Astrocyte of the cerebellum (primary cell): Measurements from ENCODE around the gene TSPAN5.

Experiments used
- DNase-seq: peaks from one replicate; pipeline ENCODE4 v3.0.0-alpha.2; 2011; ENCODE audit warnings: low read depth
- H3K4me3 ChIP-seq: 2 replicates; pipeline ENCODE4 v1.5.1; 2011; ENCODE audit warnings: mild to moderate bottlenecking, low read depth, low read length, moderate library complexity
- CTCF ChIP-seq: IDR thresholded peaks from 2 replicates; pipeline ENCODE4 v1.5.1; 2012; ENCODE audit warnings: low read length, low read depth, moderate library complexity, mild to moderate bottlenecking; ENCODE audit errors: missing control alignments
- in situ Hi-C: cut with HindIII; loops from 2 replicates; pipeline ENCODE4 v1.10.0; 2017; ENCODE audit warnings: low sequenced_read_pairs

TSPAN5 gene

GRCh38 chr4:98586962-98587354 lies 71.5 kb downstream of the TSPAN5 start:
- no peak for TF ChIP-seq CTCF
- DNase-seq = no peak
- in situ Hi-C loops = no loop called here
- H3K4me3 ChIP-seq = no peak overlapping the region

GRCh38 chr4:98586291-98586961 lies 72.0 kb downstream of the TSPAN5 start:
- in situ Hi-C loops = no loop called here
- H3K4me3 ChIP-seq = no peak overlapping the region

GRCh38 chr4:98585596-98585995 lies 72.8 kb downstream of the TSPAN5 start:
- in situ Hi-C loops = no loop called here

More at GRCh38 chr4:98586291-98586961, 72.0 kb downstream of the TSPAN5 start:
- no peak for DNase-seq
- no peak for TF ChIP-seq CTCF

GRCh38 chr4:98584265-98584664 lies 74.1 kb downstream of the TSPAN5 start:
- no peak for DNase-seq
- TF ChIP-seq CTCF = no peak
- H3K4me3 ChIP-seq = no peak overlapping the region
- in situ Hi-C loops = no loop called here

More at GRCh38 chr4:98585596-98585995, 72.8 kb downstream of the TSPAN5 start:
- no peak for DNase-seq
- no peak for TF ChIP-seq CTCF
- H3K4me3 ChIP-seq = no peak overlapping the region

GRCh38 chr4:98583265-98583664 lies 75.1 kb downstream of the TSPAN5 start:
- DNase-seq = no peak
- in situ Hi-C loops = no loop called here
- no peak overlapping the region for H3K4me3 ChIP-seq
- TF ChIP-seq CTCF = no peak

GRCh38 chr4:98581126-98581525 lies 77.3 kb downstream of the TSPAN5 start:
- in situ Hi-C loops = no loop called here
- no peak for DNase-seq
- no peak overlapping the region for H3K4me3 ChIP-seq
- no peak for TF ChIP-seq CTCF
